Measurements from ENCODE around the gene COX7B2. TPM values are rescaled to one million over a fixed set of nuclear protein-coding genes. Genes with fewer than 3 reads are reported as not detected.

Gene COX7B2
- total RNA-seq, 1 donor from 2014 or later: not detected

GRCh38 chr4:46856333-46856732 is 52.7 kb downstream of the COX7B2 start:
- H3F3A ChIP-seq (ENCODE audit: low read depth): no peaks in the 10 kb centered on the region
- no peak overlapping the region for H3K27ac Mint-ChIP-seq
- no peak for DNase-seq (ENCODE audit: low spot score)
- no peaks in the 10 kb centered on the region for H3K36me3 ChIP-seq
- no peaks in the 10 kb centered on the region for H3K79me2 ChIP-seq (ENCODE audit: low read depth)
- H4K20me1 ChIP-seq (ENCODE audit: low read depth): no peaks in the 10 kb centered on the region
- no peaks in the 10 kb centered on the region for H3K9me3 ChIP-seq (ENCODE audit: low read depth)
- no peak overlapping the region for H3K27ac ChIP-seq
- H3K4me2 ChIP-seq: no peak overlapping the region
- H3K4me3 Mint-ChIP-seq: no peak overlapping the region
- no peaks in the 10 kb centered on the region for H3K9me3 Mint-ChIP-seq
- H3K4me1 ChIP-seq: no peaks in the 10 kb centered on the region
- no peak overlapping the region for H3K4me3 ChIP-seq
- no peak overlapping the region for H2AFZ ChIP-seq (replicated peaks)
- no peak for TF ChIP-seq EZH2 (IDR thresholded peaks at IDR 0.05)
- no peak for TF ChIP-seq EZH2phosphoT487 (IDR thresholded peaks at IDR 0.05)
- TF ChIP-seq, protein P1, sequence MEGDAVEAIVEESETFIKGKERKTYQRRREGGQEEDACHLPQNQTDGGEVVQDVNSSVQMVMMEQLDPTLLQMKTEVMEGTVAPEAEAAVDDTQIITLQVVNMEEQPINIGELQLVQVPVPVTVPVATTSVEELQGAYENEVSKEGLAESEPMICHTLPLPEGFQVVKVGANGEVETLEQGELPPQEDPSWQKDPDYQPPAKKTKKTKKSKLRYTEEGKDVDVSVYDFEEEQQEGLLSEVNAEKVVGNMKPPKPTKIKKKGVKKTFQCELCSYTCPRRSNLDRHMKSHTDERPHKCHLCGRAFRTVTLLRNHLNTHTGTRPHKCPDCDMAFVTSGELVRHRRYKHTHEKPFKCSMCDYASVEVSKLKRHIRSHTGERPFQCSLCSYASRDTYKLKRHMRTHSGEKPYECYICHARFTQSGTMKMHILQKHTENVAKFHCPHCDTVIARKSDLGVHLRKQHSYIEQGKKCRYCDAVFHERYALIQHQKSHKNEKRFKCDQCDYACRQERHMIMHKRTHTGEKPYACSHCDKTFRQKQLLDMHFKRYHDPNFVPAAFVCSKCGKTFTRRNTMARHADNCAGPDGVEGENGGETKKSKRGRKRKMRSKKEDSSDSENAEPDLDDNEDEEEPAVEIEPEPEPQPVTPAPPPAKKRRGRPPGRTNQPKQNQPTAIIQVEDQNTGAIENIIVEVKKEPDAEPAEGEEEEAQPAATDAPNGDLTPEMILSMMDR (IDR thresholded peaks at IDR 0.05): no peak
- no peaks in the 10 kb centered on the region for H3K4me1 Mint-ChIP-seq
- H3K9ac ChIP-seq: no peak overlapping the region
- H3K27me3 ChIP-seq: no peaks in the 10 kb centered on the region
- H3K27me3 Mint-ChIP-seq (ENCODE audit: insufficient read depth, low read depth): peaks cover 4% of the 10 kb centered on the region
- no peaks in the 10 kb centered on the region for H3K36me3 Mint-ChIP-seq

DNA sequence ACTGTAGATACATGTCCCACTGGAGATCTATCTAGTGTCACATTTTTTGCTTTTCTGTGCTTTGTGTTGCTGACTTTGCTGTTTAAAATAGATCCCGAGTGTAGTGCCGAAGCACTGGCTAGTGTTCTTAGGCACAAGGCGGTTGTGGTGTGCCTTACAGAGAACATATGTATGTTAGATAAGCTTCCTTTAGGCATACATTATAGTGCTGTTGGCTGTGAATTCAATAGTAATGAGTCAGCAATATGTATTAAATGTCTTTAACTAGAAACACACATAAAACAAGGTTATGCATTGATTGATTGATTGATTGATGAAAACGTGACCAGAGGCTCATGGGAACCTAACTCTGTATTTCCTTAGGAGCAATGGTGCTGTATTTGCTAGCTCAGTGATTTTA is 56.2 kb downstream of the COX7B2 start:
- Mint-ChIP-seq H3K4me1 (no peaks in the 10 kb centered on the region), H3K36me3 (no peaks in the 10 kb centered on the region), H3K27ac (no peak overlapping the region), H3K4me3 (no peak overlapping the region), H3K27me3 (ENCODE audit: insufficient read depth, low read depth) (no peaks in the 10 kb centered on the region), H3K9me3 (no peaks in the 10 kb centered on the region)
- DNase-seq (ENCODE audit: low spot score): no peak
- H3K27ac ChIP-seq: no peak overlapping the region
- H3K9ac ChIP-seq: no peak overlapping the region
- no peak overlapping the region for H3K4me3 ChIP-seq
- H3K9me3 ChIP-seq (ENCODE audit: low read depth): no peaks in the 10 kb centered on the region
- H3K79me2 ChIP-seq (ENCODE audit: low read depth): no peaks in the 10 kb centered on the region
- H3K27me3 ChIP-seq: no peaks in the 10 kb centered on the region
- H2AFZ ChIP-seq (replicated peaks): peak overlapping the region; percentile 12
- no peaks in the 10 kb centered on the region for H4K20me1 ChIP-seq (ENCODE audit: low read depth)
- TF ChIP-seq, protein P1 (IDR thresholded peaks at IDR 0.05): no peak
- TF ChIP-seq EZH2phosphoT487 (IDR thresholded peaks at IDR 0.05): no peak
- TF ChIP-seq EZH2 (IDR thresholded peaks at IDR 0.05): no peak
- H3F3A ChIP-seq (ENCODE audit: low read depth): no peaks in the 10 kb centered on the region
- H3K4me2 ChIP-seq: no peak overlapping the region
- H3K4me1 ChIP-seq: no peaks in the 10 kb centered on the region
- H3K36me3 ChIP-seq: no peaks in the 10 kb centered on the region

GRCh38 chr4:46850026-46850425 is 59.0 kb downstream of the COX7B2 start:
- Mint-ChIP-seq H3K27me3 (ENCODE audit: insufficient read depth, low read depth) (no peaks in the 10 kb centered on the region), H3K4me3 (no peak overlapping the region), H3K9me3 (no peaks in the 10 kb centered on the region), H3K27ac (no peak overlapping the region), H3K4me1 (no peaks in the 10 kb centered on the region), H3K36me3 (no peaks in the 10 kb centered on the region)
- H2AFZ ChIP-seq (replicated peaks): no peak overlapping the region
- H3K9me3 ChIP-seq (ENCODE audit: low read depth): no peaks in the 10 kb centered on the region
- no peak overlapping the region for H3K27ac ChIP-seq
- no peaks in the 10 kb centered on the region for H3K27me3 ChIP-seq
- no peak overlapping the region for H3K4me2 ChIP-seq
- no peaks in the 10 kb centered on the region for H4K20me1 ChIP-seq (ENCODE audit: low read depth)
- H3K4me3 ChIP-seq: no peak overlapping the region
- H3K4me1 ChIP-seq: no peaks in the 10 kb centered on the region
- no peaks in the 10 kb centered on the region for H3F3A ChIP-seq (ENCODE audit: low read depth)
- no peaks in the 10 kb centered on the region for H3K79me2 ChIP-seq (ENCODE audit: low read depth)
- TF ChIP-seq EZH2phosphoT487 (IDR thresholded peaks at IDR 0.05) (no peak), EZH2 (IDR thresholded peaks at IDR 0.05) (no peak)
- TF ChIP-seq, protein P1 (IDR thresholded peaks at IDR 0.05): no peak
- DNase-seq (ENCODE audit: low spot score): no peak
- no peaks in the 10 kb centered on the region for H3K36me3 ChIP-seq
- H3K9ac ChIP-seq: no peak overlapping the region
